HG02588 (cell line): ENCODE data around the gene ACMSD.
"Not testable (repeated sequence)": the region's sequence is repeated elsewhere in the genome, so short reads cannot be mapped to it uniquely, and the experiment has no call there.

Experiments used
- ATAC-seq: cut with Tn5 transposase; IDR thresholded peaks from one replicate; pipeline ENCODE4 v1.9.1; 2021; ENCODE audit warnings: mild to moderate bottlenecking, moderate library complexity; ENCODE audit not compliant: unreplicated experiment

ACMSD gene

GRCh38 chr2:134847582-134847981, 9.2 kb downstream of the ACMSD start:
- ATAC-seq: not testable (repeated sequence)

GRCh38 chr2:134852518-134852917, 14.1 kb downstream of the ACMSD start:
- no peak for ATAC-seq

- ATAC-seq: no peak
Measured at GRCh38 chr2:134855709-134856108, 17.3 kb downstream of the ACMSD start.

- ATAC-seq: no peak
Measured at GRCh38 chr2:134858245-134858644, 19.8 kb downstream of the ACMSD start.

- no peak for ATAC-seq
Measured at GRCh38 chr2:134861173-134861572, 22.8 kb downstream of the ACMSD start.

GRCh38 chr2:134862069-134862468, 23.7 kb downstream of the ACMSD start:
- no peak for ATAC-seq

GRCh38 chr2:134862674-134863073, 24.3 kb downstream of the ACMSD start:
- no peak for ATAC-seq

- ATAC-seq: no peak
Measured at GRCh38 chr2:134863446-134863845, 25.0 kb downstream of the ACMSD start.

- no peak for ATAC-seq
Measured at GRCh38 chr2:134865067-134865787, 26.8 kb downstream of the ACMSD start.

GRCh38 chr2:134866498-134867099, 28.2 kb downstream of the ACMSD start:
- ATAC-seq: no peak

- no peak for ATAC-seq
Measured at GRCh38 chr2:134869946-134870736, 31.7 kb downstream of the ACMSD start.

- no peak for ATAC-seq
Measured at GRCh38 chr2:134873152-134873551, 34.7 kb downstream of the ACMSD start.

GRCh38 chr2:134875309-134875708, 36.9 kb downstream of the ACMSD start:
- ATAC-seq: no peak

- no peak for ATAC-seq
Measured at GRCh38 chr2:134882773-134883172, 44.4 kb downstream of the ACMSD start.

GRCh38 chr2:134883552-134884293, 45.3 kb downstream of the ACMSD start:
- no peak for ATAC-seq

GRCh38 chr2:134884435-134884834, 46.0 kb downstream of the ACMSD start:
- ATAC-seq: no peak

GRCh38 chr2:134892282-134893035, 54.0 kb downstream of the ACMSD start:
- ATAC-seq: no peak

- ATAC-seq: no peak
Measured at GRCh38 chr2:134897932-134898331, 59.5 kb downstream of the ACMSD start.

GRCh38 chr2:134899204-134899603, 60.8 kb downstream of the ACMSD start:
- no peak for ATAC-seq

GRCh38 chr2:134900151-134900550, 61.7 kb downstream of the ACMSD start:
- ATAC-seq: no peak
